MM.1S (cell line): ENCODE data around the gene SSTR4.

Experiments
- EZH2 ChIP-seq: fragments of 300-600 bp; sonication (generic); optimal IDR thresholded peaks from 2 replicates; pipeline ENCODE3; 2017; ENCODE audit warnings: low read depth, mild to moderate bottlenecking, antibody characterized with exemption, low read length, mixed read lengths
- TF ChIP-seq, protein P1 (sequence below): fragments of 300-600 bp; sonication (generic); IDR thresholded peaks from 2 replicates; pipeline ENCODE4 v1.5.1; 2016; ENCODE audit warnings: antibody characterized with exemption, low read length, mixed read lengths

DNA sequence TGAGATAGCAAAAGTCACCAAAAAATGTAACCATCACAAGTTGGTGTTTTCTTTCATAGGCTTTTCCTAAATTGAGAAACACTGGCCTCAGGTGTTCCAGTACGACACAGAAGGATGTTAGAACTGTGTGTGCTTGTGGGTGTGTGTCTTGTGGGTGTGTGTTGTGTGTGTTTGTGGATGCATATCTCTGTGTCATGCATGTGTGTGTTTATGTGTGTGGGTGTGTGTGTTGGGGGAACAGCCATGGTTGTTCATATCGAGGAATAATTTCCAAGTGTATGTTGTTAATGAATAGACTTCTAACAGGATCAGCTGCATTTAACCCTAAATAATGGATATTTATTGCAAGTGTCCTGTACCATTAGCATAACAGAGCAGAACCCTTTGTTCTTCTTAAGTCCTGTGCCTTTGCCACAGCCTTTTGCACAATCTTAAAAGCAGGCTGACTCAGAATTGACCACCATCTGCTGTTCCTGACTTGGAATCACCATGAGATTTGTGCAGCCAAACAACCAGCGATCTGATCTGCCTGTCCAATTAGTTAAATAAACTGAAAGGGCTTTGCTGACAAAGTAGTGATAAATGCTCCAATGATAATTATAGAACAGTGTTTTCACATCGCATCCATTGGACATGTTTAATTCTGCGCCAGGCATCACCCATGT lies 43.4 kb downstream of the SSTR4 start:
- TF ChIP-seq, protein P1, sequence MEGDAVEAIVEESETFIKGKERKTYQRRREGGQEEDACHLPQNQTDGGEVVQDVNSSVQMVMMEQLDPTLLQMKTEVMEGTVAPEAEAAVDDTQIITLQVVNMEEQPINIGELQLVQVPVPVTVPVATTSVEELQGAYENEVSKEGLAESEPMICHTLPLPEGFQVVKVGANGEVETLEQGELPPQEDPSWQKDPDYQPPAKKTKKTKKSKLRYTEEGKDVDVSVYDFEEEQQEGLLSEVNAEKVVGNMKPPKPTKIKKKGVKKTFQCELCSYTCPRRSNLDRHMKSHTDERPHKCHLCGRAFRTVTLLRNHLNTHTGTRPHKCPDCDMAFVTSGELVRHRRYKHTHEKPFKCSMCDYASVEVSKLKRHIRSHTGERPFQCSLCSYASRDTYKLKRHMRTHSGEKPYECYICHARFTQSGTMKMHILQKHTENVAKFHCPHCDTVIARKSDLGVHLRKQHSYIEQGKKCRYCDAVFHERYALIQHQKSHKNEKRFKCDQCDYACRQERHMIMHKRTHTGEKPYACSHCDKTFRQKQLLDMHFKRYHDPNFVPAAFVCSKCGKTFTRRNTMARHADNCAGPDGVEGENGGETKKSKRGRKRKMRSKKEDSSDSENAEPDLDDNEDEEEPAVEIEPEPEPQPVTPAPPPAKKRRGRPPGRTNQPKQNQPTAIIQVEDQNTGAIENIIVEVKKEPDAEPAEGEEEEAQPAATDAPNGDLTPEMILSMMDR = no peak
- TF ChIP-seq EZH2 = no peak
